Neutrophil (primary cell): Measurements from ENCODE around the gene TRIM43B.
"Not testable (repeated sequence)": the region's sequence is repeated elsewhere in the genome, so short reads cannot be mapped to it uniquely, and the experiment has no call there.

Source experiments
- H3K27ac ChIP-seq: fragments of 200-600 bp; sonication (generic); 2 replicates; pipeline ENCODE4 v1.5.1; 2016; ENCODE audit warnings: mild to moderate bottlenecking, moderate library complexity
- H3K27me3 ChIP-seq: fragments of 200-600 bp; sonication (generic); 2 replicates; pipeline ENCODE4 v1.6.0; 2016; ENCODE audit warnings: mild to moderate bottlenecking
- H3K36me3 ChIP-seq: fragments of 200-600 bp; sonication (generic); 2 replicates; pipeline ENCODE4 v1.5.1; 2017
- H3K4me1 ChIP-seq, 2 experiments: fragments of 200-600 bp in 1 of 2; sonication (generic) in 1 of 2; 1 replicate in 1 of 2; 2 replicates in 1 of 2; pipeline versions ENCODE4 v1.5.1 to v1.6.1; 2013 to 2016; ENCODE audit warnings: low read depth in 1 of 2, low read length in 1 of 2, mild to moderate bottlenecking in 1 of 2, moderate library complexity in 1 of 2; ENCODE audit not compliant: control insufficient read depth in 1 of 2, insufficient read depth in 1 of 2
- H3K4me3 ChIP-seq, 2 experiments: fragments of 200-600 bp in 1 of 2; sonication (generic) in 1 of 2; 1 replicate in 1 of 2; 2 replicates in 1 of 2; pipeline ENCODE4 v1.5.1; 2013 to 2016; ENCODE audit warnings: low read depth in 1 of 2, low read length in 1 of 2, mild to moderate bottlenecking in 1 of 2, moderate library complexity in 1 of 2
- H3K9me3 ChIP-seq: fragments of 200-600 bp; sonication (generic); 2 replicates; pipeline ENCODE4 v1.5.1; 2016
- CTCF ChIP-seq: fragments of 200-600 bp; sonication (generic); IDR thresholded peaks from 2 replicates; pipeline ENCODE4 v1.5.1; 2016; ENCODE audit warnings: antibody characterized with exemption

The TRIM43B gene

GRCh38 chr2:95524195-95524594, 39.6 kb upstream of the TRIM43B start:
- Histone ChIP-seq H3K27me3 (peaks cover 56% of the 10 kb centered on the region), H3K9me3 (no peaks in the 10 kb centered on the region), H3K4me3 (no peak overlapping the region), H3K4me1 (peaks cover 0 to 9% of the 10 kb centered on the region in 2 experiments), H3K36me3 (no peaks in the 10 kb centered on the region), H3K27ac (no peak overlapping the region)
- TF ChIP-seq CTCF, result no peak

- TF ChIP-seq CTCF, result no peak
- peaks cover 12% of the 10 kb centered on the region for H3K27me3 ChIP-seq
Measured at GRCh38 chr2:95514718-95515117, 30.2 kb upstream of the TRIM43B start.

GRCh38 chr2:95514226-95514625, 29.7 kb upstream of the TRIM43B start:
- not testable (repeated sequence) for H3K4me1 ChIP-seq, H3K4me3 ChIP-seq, H3K9me3 ChIP-seq, H3K36me3 ChIP-seq, H3K27ac ChIP-seq
- peaks cover 12% of the 10 kb centered on the region for H3K27me3 ChIP-seq

More at GRCh38 chr2:95514718-95515117, 30.2 kb upstream of the TRIM43B start:
- H3K4me1 ChIP-seq, result no peaks in the 10 kb centered on the region
- no peaks in the 10 kb centered on the region for H3K9me3 ChIP-seq
- no peak overlapping the region for H3K4me3 ChIP-seq
- no peak overlapping the region for H3K27ac ChIP-seq
- H3K36me3 ChIP-seq, result no peaks in the 10 kb centered on the region

GRCh38 chr2:95509408-95509807, 24.9 kb upstream of the TRIM43B start:
- H3K36me3 ChIP-seq, result no peaks in the 10 kb centered on the region
- H3K4me1 ChIP-seq, result no peaks in the 10 kb centered on the region
- no peaks in the 10 kb centered on the region for H3K9me3 ChIP-seq
- H3K4me3 ChIP-seq, result no peak overlapping the region
- H3K27me3 ChIP-seq, result no peaks in the 10 kb centered on the region
- H3K27ac ChIP-seq, result no peak overlapping the region
- no peak for TF ChIP-seq CTCF

GRCh38 chr2:95505222-95505621, 20.7 kb upstream of the TRIM43B start:
- H3K4me3 ChIP-seq, result no peak overlapping the region
- H3K4me1 ChIP-seq, result no peaks in the 10 kb centered on the region
- no peak overlapping the region for H3K27ac ChIP-seq
- TF ChIP-seq CTCF, result no peak
- no peaks in the 10 kb centered on the region for H3K36me3 ChIP-seq
- no peaks in the 10 kb centered on the region for H3K9me3 ChIP-seq
- H3K27me3 ChIP-seq, result no peaks in the 10 kb centered on the region

- Histone ChIP-seq H3K4me1 (no peaks in the 10 kb centered on the region), H3K9me3 (no peaks in the 10 kb centered on the region), H3K27ac (no peak overlapping the region), H3K27me3 (peaks cover 5% of the 10 kb centered on the region), H3K36me3 (no peaks in the 10 kb centered on the region), H3K4me3 (no peak overlapping the region)
- TF ChIP-seq CTCF, result no peak
Measured at GRCh38 chr2:95500854-95501253, 16.3 kb upstream of the TRIM43B start.

GRCh38 chr2:95492076-95492475, 7.5 kb upstream of the TRIM43B start:
- not testable (repeated sequence) for H3K4me1 ChIP-seq, H3K27ac ChIP-seq, H3K27me3 ChIP-seq, H3K36me3 ChIP-seq, H3K9me3 ChIP-seq, H3K4me3 ChIP-seq

GRCh38 chr2:95475025-95475424, 9.5 kb downstream of the TRIM43B start:
- not testable (repeated sequence) for H3K27me3 ChIP-seq, H3K36me3 ChIP-seq, H3K27ac ChIP-seq, H3K4me3 ChIP-seq, H3K4me1 ChIP-seq, H3K9me3 ChIP-seq

- not testable (repeated sequence) for H3K4me1 ChIP-seq, H3K27ac ChIP-seq, H3K36me3 ChIP-seq, H3K4me3 ChIP-seq, H3K27me3 ChIP-seq, H3K9me3 ChIP-seq
Measured at GRCh38 chr2:95467984-95468383, 16.6 kb downstream of the TRIM43B start.
